Measurements from ENCODE around the gene DNAJC15. TPM values are rescaled to one million over a fixed set of nuclear protein-coding genes. Genes with fewer than 3 reads are reported as not detected.

DNAJC15 gene
- total and polyA plus RNA-seq, 2 of the 8 experiments (the other 6 are each of a cell fraction or from before 2014, with no cell fraction given), result 5.8 to 20.8 TPM

GRCh38 chr13:43139921-43140320 lies 116.5 kb downstream of the DNAJC15 start (continued):
- TF ChIP-seq POLR2AphosphoS5 (IDR thresholded peaks at IDR 0.05; ENCODE audit: low read depth, low read length) (no peak), RFX5 (IDR thresholded peaks at IDR 0.05; ENCODE audit: borderline replicate concordance, low read depth, low read length) (no peak), SAP30 (IDR thresholded peaks at IDR 0.05; ENCODE audit: insufficient read depth, insufficient replicate concordance, low read length) (no peak), SUZ12 (IDR thresholded peaks at IDR 0.05; ENCODE audit: low read length) (no peak), SRF (IDR thresholded peaks at IDR 0.05; ENCODE audit: low read depth, low read length) (no peak), JUN (IDR thresholded peaks at IDR 0.05; ENCODE audit: low read depth, low read length) (no peak), TAF1 (IDR thresholded peaks at IDR 0.05; ENCODE audit: low read depth, low read length) (no peak)
